GM12874 (cell line): Measurements from ENCODE around the gene BEND7.

Experiments
- TF ChIP-seq, protein P1 (sequence below): IDR thresholded peaks from 2 replicates; pipeline ENCODE4 v1.5.1; 2011; ENCODE audit warnings: low read depth, mild to moderate bottlenecking, control low read depth, low read length, moderate library complexity; ENCODE audit not compliant: insufficient read depth

BEND7 gene

DNA sequence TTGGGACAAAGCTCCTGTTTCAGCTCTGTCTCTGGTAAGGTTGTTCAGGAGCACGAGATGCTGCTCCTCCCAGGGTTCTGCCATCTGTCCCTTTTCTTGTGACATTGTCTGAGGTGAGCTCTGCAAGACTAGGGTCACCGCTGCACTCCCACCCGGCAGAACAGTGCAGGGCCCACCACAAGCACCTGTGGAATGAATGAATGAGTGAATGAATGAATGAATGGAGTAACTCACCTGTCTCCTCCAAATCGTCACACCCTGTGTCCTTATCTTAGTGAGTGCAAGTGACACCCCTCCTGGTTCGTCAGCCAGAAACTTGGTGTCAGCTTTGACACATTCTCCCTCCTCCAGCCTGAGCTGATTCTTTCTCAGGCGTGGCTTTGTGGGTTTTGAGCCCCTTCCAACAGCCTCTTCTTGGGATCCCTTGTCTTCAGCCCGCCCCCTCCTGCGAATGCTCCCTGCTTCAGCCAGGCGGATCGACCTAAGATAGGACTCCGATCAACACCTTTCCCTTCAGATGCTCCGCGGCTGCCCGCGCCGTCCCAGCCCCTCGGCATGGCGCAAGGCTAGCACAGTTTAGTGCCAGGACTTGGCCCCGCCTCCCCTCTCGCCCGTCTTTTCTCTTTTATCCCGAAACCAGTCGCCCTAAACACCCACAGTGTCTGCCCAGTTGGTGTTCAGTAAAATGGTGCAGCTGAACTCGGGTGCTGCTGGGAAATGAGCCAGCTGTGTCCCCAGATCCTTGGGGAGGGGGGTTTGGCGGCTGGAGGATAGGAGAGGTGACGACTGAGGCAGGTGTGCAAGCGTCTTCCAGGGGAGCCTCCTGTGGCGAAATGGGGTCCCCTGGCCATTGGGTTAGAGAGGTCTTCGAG lies 89.3 kb downstream of the BEND7 start:
- TF ChIP-seq, protein P1, sequence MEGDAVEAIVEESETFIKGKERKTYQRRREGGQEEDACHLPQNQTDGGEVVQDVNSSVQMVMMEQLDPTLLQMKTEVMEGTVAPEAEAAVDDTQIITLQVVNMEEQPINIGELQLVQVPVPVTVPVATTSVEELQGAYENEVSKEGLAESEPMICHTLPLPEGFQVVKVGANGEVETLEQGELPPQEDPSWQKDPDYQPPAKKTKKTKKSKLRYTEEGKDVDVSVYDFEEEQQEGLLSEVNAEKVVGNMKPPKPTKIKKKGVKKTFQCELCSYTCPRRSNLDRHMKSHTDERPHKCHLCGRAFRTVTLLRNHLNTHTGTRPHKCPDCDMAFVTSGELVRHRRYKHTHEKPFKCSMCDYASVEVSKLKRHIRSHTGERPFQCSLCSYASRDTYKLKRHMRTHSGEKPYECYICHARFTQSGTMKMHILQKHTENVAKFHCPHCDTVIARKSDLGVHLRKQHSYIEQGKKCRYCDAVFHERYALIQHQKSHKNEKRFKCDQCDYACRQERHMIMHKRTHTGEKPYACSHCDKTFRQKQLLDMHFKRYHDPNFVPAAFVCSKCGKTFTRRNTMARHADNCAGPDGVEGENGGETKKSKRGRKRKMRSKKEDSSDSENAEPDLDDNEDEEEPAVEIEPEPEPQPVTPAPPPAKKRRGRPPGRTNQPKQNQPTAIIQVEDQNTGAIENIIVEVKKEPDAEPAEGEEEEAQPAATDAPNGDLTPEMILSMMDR = no peak

DNA sequence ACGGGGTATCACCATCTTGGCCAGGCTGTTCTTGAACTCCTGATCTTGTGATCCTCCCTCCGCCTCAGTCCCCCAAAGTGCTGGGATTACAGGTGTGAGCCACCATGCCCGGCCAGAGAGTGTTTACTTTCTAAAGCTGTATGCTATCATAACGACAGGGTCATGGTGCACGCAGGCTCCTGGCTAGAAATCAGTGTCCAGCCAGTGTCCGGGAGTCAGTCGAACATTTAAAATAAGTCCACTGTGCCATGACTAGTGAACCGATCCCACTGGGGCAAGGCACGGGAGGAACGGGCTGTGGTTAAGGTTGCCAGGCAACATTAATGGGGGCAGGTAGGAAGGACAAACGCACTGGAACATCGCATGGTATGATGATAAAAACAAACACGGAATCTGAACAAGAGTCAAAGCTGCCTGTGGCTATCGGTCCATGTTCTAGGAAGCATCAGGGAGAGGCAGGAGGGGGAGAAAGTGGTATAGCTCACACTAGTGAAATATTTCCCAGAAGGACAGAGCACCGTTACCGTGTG lies 91.7 kb downstream of the BEND7 start:
- TF ChIP-seq, protein P1 = no peak

DNA sequence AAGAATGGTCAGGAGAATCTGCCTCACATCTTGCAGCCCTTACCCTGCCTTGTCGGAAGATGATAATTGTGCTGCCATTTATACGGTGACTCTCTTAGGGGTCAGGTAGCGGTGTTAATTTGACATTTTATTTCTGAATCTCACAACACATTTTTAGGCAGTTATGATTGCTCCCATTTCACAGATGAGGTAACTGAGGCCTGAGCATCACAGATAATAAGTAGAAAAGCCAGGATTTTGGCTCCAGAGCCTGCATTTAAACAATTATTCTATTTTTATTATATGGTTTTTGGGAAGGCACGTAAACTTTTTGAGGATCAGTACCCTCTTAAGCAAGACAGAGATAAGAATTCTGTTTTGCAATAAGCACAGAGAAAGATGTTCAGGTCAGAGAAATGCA lies 103.4 kb downstream of the BEND7 start:
- TF ChIP-seq, protein P1 = no peak

DNA sequence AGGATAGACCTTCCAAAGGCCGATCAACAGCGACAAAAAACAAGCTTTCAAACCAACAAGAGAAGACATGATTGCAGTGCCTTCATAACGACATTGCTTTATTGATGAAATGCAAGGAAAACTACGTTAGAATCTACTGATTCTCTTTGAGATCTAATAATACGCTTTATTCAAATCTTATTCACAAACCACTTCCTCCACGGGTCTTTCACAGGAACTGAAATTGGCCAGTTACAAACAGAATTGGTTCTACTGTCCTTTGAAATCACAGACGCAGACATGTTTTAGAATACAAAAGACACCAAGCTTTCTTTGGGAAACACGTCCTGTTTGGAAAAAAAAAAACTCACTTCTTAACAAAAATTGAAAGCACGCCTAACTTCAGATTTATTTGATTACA lies 106.0 kb downstream of the BEND7 start:
- TF ChIP-seq, protein P1 = no peak

DNA sequence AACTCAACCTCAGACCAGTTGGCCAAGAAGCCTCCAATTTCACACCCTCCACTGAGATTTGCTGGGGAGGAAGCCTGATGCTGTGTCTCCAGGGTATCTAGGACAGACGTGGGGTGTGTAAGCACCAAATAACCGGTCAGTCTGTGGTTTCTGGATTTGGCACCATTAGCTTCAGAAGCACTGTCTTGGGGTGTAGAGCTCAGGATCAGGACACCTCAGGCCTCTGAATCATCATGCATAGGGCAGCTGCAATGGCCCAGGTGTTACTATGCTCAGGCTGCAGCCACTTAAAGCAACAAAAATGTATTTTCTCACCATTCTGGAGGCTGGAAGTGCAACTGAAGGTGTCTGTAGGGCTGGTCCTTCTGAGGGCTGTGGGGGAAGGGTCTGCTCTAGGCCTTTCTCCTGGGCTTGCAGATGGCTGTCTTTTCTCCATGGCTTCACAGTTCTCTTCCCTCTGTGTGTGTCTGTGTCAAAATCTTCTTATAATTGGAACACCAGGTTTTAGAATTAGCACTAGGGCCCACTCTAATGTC lies 107.4 kb downstream of the BEND7 start:
- TF ChIP-seq, protein P1 = no peak

DNA sequence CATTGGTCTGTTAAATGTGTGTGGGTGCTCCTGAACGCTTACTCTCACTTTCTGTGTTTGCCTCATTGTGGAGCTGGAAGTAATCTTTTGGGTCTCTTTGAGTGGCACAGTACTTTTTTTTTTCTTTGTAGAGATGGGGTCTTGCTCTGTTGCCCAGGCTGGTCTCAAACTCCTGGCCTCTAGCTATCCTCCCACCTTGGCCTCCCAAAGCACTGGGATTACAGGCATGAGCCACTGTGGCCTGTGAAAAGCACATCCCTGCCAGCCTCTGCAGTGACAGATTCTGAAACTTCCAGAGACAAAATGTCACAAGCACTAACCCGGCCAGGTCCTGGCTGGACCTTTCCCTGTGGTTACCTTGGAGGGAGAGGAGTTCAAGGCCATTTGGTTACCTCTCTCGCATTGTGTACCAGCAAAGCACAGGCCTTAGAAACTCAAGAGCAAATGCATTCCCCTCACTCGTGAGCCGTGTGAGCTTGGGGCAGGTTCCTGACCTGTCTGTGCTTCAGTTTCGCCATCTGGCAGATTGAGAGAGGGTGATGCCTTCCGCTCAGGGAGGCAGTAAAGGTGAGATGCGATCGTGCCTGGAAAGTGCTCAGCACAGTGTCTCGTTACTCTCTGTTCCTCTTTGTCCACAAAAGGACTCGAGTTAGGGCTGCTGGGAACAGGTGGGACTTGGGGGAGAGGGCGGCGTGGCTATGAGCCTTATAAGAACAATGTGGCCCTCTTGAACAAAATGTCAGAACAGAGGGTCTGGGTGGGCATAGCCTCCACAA lies 108.1 kb downstream of the BEND7 start:
- TF ChIP-seq, protein P1 = no peak
